IPS DF 4.7 (cell line): ENCODE measurements around the gene MAP1LC3C.
"Not testable (repeated sequence)": the region's sequence is repeated elsewhere in the genome, so short reads cannot be mapped to it uniquely, and the experiment has no call there.

Experiments used
- DNase-seq: peaks from one replicate; pipeline ENCODE4 v3.0.0-alpha.2; 2013; ENCODE audit warnings: low spot score; ENCODE audit errors: extremely low read depth

Gene MAP1LC3C

DNA sequence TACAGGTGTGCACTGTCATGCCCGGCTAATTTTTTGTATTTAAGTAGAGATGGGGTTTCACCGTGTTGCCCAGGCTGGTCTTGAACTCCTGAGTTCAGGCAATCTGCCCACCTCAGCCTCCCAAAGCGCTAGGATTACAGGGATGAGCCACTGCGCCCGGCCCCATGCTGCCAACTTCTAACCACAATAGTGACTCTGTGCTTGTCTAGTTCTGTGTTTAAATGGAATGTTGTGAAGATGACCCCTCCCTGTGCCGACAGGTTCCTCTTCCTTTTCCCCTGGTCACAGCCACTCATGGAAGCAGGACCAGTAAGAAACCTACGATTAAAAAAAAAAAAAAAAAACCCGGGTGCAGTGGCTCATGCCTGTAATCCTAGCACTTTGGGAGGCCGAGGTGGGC lies 4.7 kb downstream of the MAP1LC3C start:
- no peak for DNase-seq

DNA sequence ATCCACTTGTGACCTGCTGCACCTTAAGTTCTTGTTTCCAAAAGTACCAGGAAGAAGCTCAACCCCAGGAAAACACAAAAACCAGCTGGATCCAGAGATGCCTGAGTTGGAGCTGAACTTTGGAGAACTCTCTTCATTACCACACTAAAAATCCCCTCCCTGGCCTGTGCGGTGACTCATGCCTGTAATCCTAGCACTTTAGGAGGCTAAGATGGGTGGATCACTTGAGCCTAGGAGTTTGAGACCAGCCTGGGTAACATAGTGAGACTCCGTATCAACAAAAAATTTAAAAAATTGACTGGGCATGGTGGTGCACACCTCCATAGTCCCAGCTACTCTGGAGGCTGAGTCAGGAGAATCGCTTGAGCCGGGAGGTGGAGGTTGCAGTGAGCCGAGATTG lies 6.2 kb downstream of the MAP1LC3C start:
- DNase-seq, result no peak

DNA sequence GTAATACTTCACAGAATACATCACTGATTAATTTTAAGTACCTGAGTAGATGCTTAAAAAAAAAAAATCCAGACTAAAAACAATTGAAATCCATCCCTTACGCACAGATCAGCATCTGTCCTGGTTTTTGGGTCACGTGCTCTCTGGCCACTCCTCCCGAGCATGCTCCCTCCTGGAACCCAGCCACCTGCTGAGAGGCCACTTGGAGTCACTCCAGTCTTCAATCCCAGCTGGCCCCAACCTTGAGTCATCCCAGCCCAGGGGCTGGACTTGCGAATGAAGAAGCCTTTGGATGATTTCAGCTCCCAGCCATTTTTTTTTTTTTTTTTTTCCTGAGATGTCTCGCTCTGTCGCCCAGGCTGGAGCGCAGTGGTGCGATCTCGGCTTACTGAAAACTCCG lies 8.9 kb downstream of the MAP1LC3C start:
- DNase-seq, result no peak

DNA sequence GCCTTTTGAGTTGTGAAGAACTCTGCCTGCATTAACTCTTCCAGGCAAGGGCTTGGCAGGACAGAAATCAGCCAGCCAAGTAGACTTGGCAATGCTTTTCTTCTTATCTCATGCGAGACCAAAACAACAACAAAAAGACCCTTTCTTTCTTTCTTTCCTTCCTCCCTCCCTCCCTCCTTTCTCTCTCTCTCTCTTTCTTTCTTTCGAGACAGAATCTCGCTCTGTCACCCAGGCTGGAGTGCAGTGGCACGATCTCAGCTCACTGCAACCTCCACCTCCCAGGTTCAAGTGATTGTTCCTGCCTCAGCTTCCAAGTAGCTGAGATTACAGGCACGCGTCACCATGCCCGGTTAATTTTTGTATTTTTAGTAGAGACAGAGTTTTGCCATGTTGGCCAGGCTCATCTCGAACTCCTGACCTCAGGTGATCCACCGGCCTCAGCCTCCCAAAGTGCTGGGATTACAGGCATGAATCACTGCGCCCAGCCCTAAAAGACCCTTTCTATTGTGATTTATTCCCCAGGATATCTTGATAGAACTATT lies 10.4 kb downstream of the MAP1LC3C start:
- not testable (repeated sequence) for DNase-seq

DNA sequence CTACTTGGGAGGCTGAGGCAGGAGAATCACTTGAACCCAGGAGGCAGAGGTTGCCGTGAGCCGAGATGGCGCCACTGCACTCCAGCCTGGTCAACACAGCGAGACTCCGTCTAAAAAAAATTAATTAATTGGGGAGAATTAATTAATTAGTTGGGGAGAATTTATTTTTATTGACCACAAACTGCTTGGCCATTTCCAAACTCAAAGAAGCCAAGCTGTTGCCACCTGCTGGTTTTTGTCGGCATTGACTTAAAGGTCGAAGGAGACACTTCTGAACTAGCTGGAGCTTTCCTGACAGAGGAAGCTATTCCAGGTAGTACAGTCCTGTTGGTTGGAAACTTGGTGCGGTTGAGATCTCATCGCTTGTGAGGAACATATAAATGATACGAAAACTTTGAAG lies 13.1 kb downstream of the MAP1LC3C start:
- DNase-seq, result no peak

DNA sequence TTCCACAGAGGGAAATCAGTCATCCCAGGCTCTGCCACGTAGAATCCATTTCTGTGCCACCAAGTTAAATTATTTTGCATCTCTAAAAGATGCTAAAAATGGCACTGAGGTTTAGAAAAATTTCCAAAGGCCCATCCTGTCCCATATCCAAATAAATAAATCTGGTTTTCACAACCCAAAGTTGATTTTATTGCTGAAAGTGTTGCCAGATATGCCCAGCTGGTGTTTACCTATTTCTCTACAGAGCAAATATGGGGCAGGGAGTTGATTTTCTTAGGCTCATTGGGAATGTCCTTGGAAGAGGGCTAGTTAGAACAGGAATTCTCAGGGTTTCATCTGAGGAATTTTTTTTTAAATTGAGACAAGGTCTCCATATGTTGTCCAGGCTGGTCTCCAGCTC lies 19.0 kb downstream of the MAP1LC3C start:
- DNase-seq, result no peak

DNA sequence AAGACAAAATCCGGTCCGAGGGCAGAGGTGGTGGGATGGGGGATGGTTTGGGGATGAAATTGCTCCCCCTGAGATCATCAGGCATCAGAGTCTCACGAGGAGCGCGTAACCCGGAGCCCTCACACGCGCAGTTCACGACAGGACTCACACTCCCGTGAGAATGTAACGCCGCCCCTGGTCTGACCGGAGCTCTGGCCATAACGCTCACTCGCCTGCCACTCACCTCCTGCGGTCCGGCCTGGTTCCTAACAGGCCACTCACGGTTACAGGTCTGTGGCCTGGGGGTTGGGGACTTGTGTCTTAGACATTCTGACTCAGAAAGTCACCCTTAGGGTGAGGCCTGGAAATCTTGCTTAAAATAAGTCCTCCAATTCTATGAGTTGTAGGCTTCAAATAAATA lies 19.8 kb downstream of the MAP1LC3C start:
- no peak for DNase-seq

DNA sequence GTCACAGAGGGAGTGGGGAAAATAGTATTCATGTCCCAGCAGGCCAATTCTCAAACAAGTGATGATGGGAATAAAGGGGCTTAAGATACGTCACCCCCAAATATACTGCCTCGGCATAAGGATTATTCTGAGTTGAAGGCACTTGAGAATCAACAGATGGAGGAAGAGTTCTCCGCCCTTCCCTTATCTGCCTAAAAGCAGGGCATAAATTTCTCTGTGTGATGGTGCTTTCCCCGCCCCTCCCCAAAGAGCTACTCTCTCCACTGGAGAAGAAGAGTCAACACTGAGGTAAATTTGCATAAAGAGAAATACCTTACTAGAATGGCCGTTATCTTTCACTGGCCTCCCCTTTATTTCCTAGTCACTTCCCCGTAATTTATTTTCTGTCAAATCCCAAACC lies 22.7 kb downstream of the MAP1LC3C start:
- no peak for DNase-seq

DNA sequence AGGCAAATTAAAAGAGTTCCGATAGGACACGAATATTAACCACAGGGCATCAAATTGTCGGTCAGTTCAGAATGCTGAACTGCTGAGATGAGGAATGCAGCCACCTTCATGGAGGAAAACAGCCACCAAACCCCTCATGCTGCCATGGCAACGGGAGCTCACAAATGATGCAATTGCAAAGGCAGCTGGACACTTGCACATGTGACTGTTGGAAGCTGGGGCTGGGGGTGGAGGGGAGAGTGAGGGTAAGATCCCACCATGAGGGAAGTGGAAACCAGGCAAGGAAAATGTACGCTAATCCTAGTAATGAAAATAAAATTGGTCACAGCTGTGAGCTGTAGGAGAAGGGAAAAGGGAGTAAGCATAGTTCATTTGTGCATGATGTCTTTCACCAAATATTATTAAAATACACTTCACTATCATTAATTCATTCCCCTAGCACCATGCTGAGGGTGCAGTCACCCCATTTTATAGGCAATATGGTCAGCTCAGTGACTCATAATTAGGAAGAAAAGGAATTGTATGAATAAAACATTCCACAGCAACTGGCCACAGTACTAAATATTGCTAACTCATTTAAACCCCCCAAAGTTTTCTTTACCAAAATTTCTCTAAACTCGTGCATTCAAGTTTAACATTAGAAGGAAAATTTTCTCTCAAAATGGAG lies 26.1 kb downstream of the MAP1LC3C start:
- no peak for DNase-seq

DNA sequence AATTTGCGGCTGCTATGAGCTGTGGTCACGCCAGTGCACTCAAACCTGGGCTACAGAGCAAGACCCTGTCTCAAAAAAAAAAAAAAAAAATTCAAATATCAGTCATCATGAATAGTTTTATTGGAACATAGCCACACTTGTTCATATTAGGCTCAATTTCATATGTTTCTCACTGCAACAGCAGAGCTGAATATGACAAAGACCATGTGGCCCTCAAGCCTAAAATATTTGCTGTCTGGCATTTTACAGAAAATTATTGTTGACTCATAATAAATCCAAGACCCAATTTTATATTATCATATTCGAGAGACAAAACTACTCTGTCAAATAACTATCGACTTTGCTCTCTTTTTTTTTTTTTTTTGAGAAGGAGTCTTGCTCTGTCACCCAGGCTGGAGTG lies 30.3 kb downstream of the MAP1LC3C start:
- DNase-seq, result no peak

DNA sequence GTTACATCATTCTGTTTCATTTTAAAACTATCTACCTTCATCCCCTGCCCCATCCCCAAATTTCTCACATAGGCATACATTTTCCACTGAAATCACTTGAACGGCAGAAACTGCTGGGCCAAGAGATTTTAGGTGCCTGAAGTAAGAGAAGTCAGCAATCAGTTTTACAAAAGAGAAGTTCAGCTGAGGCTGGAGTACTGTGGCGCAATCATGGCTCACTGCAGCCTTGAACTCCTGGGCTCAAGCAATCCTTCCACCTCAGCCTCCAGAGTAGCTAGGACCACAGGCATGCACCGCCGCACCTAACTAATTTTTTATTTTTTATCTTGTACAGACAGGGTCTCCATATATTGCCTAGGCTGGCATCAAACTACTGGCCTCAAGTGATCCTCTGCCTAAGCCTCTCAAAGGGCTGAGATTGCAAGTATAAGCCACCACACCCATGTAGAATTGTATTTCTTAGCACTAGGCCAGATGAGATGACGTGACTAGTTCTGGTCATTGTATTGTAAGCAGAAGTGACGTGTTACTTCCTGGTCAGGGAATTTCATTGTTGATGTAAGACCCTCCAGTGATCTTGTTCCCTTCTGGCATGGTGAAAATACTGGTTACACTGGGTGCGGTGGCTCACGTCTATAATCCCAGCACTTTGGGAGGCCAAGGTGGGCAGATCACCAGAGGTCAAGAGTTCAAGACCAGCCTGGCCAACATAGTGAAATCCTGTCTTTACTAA lies 34.2 kb downstream of the MAP1LC3C start:
- no peak for DNase-seq

DNA sequence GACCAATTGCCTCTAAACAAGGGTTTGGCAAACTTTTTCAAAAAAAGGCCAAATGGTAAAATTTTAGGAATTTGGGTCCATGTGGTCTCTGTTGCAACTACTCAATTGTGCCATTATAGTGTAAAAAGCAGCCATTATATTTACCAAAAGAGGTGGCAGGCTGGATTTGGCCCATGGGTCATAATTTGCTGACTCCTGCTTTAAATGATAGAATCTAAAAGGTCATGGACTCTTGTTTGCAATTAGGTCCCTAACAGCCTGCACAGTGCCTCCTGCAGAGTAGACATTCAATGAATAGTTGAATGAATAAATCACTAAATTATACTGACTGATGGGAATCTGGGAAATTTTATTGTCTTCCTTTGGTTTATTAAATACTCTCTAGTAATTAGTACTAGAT lies 35.2 kb downstream of the MAP1LC3C start:
- no peak for DNase-seq

DNA sequence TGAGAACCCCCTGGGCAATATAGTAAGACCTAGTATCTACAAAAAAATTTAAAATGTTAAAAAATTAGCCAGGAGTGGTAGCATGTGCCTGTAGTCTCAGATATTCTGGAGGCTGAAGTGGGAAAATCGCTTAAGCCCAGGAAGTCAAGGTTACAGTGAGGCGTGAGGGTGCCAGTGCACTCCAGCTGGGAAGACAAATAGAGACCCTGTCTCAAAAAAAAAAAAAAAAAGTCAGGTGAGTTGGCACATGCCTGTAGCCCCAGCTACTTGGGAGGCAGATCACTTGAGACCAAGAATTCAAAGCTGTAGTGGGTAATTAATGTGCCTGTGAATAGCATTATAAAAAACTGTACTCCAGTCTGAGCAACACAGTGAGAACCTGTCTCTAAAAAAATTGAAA lies 36.7 kb downstream of the MAP1LC3C start:
- no peak for DNase-seq

DNA sequence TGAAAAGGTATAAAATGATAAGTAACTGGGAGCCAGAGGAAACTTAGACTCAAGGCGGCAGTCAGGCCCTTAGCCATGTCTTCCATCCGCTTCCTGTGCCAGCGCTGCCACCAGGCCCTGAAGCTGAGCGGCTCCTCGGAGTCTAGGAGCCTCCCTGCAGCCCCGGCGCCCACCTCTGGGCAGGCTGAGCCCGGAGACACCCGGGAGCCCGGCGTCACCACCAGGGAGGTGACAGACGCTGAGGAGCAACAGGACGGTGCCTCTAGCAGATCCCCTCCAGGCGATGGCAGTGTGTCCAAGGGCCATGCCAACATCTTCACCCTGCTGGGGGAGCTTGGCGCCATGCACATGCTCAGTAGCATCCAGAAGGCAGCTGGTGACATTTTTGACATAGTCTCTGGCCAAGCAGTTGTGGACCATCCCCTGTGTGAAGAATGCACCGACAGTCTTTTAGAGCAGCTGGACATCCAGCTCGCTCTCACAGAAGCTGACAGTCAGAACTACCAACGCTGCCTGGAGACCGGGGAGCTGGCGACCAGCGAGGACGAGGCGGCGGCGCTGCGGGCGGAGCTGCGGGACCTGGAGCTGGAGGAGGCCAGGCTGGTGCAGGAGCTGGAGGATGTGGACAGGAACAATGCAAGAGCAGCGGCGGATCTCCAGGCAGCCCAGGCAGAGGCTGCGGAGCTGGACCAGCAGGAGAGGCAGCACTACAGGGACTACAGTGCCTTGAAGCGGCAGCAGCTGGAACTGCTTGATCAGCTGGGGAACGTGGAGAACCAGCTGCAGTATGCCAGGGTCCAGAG lies 41.0 kb downstream of the MAP1LC3C start, which contains the start of gene BECN2:
Gene BECN2, plus strand, starts transcription at position 76 of the 803 bp plus-strand sequence. Its CDS starts 0 bp downstream, at position 76.
- DNase-seq, result no peak

DNA sequence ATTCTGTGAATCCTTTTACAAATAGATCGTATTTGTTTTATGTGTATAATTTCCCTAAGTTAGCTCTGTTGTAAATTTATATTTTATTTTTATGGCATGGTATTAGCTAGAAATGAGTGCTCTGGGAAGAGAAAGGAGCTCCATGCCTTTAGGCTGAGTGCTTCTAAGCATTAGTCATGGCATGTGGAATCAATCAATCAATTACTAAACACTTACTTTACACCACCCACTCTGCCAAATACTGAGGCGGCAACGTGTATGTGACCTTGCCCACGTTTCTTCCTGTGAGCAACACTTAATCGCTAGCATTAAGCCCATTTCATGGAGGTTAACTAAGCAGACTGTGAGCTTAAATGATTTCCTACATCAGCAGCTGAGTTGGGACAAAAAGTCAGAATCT lies 48.5 kb downstream of the MAP1LC3C start:
- no peak for DNase-seq

DNA sequence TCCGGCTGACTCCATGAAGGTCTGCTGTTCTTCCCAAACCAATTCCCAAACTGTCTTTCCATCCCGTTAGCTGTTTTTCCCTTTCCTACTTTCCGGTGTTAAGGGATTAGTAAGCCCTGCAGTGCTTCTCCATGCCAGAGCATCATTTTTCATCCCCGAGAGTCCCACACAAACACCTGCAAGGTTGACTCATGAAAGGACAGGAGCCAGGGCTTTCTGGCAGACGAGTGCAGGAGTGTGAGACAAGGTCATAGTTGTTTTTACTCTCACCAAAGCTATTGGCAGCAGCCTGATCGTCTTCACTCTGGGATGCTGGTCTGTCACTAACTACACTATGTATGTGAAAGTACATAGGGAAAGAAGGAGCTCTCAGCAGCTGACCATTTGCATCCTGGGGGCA lies 51.5 kb downstream of the MAP1LC3C start:
- no peak for DNase-seq
